Upper lobe of left lung (tissue), 6 donors: Measurements from ENCODE around the gene HUNK. TPM values are rescaled to one million over a fixed set of nuclear protein-coding genes. Genes with fewer than 3 reads are reported as not detected.

ENCODE experiments used
- ATAC-seq, 2 donors: fragments of 200-7000 bp; cut with Tn5 transposase; one replicate each; pipeline ENCODE4 v1.9.1; 2022; ENCODE audit warnings: mild to moderate bottlenecking in 2 of 2, moderate library complexity in 2 of 2; ENCODE audit not compliant: low FRiP score in 2 of 2
- DNase-seq, 2 donors: peaks; one replicate each; pipeline ENCODE4 v3.0.0-alpha.2; 2019 to 2020
- H3K27ac ChIP-seq, 4 donors: fragments of 200-600 bp; sonication (generic); one replicate each; pipeline ENCODE4 v1.5.1; 2016 to 2019
- H3K27me3 ChIP-seq, 4 donors: fragments of 200-600 bp; sonication (generic); one replicate each; pipeline ENCODE4 v1.5.1; 2017 to 2019
- H3K36me3 ChIP-seq, 4 donors: fragments of 200-600 bp; sonication (generic); one replicate each; pipeline ENCODE4 v1.5.1; 2016 to 2019
- H3K4me1 ChIP-seq, 4 donors: fragments of 200-600 bp; sonication (generic); one replicate each; pipeline ENCODE4 v1.5.1; 2018 to 2019
- H3K4me3 ChIP-seq, 4 donors: fragments of 200-600 bp; sonication (generic); one replicate each; pipeline ENCODE4 v1.5.1; 2017 to 2019; ENCODE audit warnings: mild to moderate bottlenecking in 2 of 4, moderate library complexity in 1 of 4
- H3K9me3 ChIP-seq, 4 donors: fragments of 200-600 bp; sonication (generic); one replicate each; pipeline ENCODE4 v1.5.1; 2018 to 2019
- EP300 ChIP-seq, 4 donors: sonication (generic); formaldehyde crosslinking; IDR thresholded peaks; one replicate each; pipeline ENCODE4 v1.5.1; 2017; ENCODE audit warnings: antibody characterized with exemption in 4 of 4, control low read depth in 2 of 4
- POLR2A ChIP-seq, 4 donors: fragments of 450-650 bp; IDR thresholded peaks; one replicate each; pipeline ENCODE4 v1.5.1; 2016 to 2017; ENCODE audit warnings: antibody characterized with exemption in 4 of 4, mild to moderate bottlenecking in 2 of 4
- POLR2AphosphoS5 ChIP-seq, 2 donors: sonication (generic); formaldehyde crosslinking; IDR thresholded peaks; one replicate each; pipeline ENCODE4 v1.5.1; 2017; ENCODE audit warnings: antibody characterized with exemption in 2 of 2
- WGBS, 2 donors: methylation state at CpG; one replicate each; pipeline ENCODE4 v1.1.5; 2017 to 2018; 5-methylcytosine and 5-hydroxymethylcytosine counted together
- total RNA-seq, 6 donors: library from RNA; depleted of rRNA in 4 of 6; stranded (reverse); fragments of >200 nt in 4 of 6; gene quantifications; one replicate each; pipeline versions ENCODE4 v1.1.0 to v1.2.1, GENCODE V29; 2016 to 2021
- TF ChIP-seq, protein P1 (sequence below), 6 experiments: fragments of 450-650 bp in 4 of 6; fragments of 200-600 bp in 2 of 6; sonication (generic) in 2 of 6; IDR thresholded peaks; one replicate each; pipeline ENCODE4 v1.5.1; 2016 to 2019; ENCODE audit warnings: antibody characterized with exemption in 6 of 6
- donor health status: DM: no; HTN: no; CAD: no; lungs with moderate emphysema.
- donor health status: DM: no; HTN: yes; CAD: no; lungs with severe emphysema.

Gene HUNK
- total RNA-seq, 6 donors from 2014 or later, result 1.1 to 6.2 (median 2.2) TPM

GRCh38 chr21:31930001-31930400 is 57.2 kb downstream of the HUNK start:
- H3K4me1 ChIP-seq, result no peaks in the 10 kb centered on the region
- no peak for ATAC-seq
- TF ChIP-seq POLR2AphosphoS5 (IDR thresholded peaks at IDR 0.05), result no peak
- TF ChIP-seq, protein P1, sequence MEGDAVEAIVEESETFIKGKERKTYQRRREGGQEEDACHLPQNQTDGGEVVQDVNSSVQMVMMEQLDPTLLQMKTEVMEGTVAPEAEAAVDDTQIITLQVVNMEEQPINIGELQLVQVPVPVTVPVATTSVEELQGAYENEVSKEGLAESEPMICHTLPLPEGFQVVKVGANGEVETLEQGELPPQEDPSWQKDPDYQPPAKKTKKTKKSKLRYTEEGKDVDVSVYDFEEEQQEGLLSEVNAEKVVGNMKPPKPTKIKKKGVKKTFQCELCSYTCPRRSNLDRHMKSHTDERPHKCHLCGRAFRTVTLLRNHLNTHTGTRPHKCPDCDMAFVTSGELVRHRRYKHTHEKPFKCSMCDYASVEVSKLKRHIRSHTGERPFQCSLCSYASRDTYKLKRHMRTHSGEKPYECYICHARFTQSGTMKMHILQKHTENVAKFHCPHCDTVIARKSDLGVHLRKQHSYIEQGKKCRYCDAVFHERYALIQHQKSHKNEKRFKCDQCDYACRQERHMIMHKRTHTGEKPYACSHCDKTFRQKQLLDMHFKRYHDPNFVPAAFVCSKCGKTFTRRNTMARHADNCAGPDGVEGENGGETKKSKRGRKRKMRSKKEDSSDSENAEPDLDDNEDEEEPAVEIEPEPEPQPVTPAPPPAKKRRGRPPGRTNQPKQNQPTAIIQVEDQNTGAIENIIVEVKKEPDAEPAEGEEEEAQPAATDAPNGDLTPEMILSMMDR (IDR thresholded peaks at IDR 0.05), result no peak
- TF ChIP-seq EP300 (IDR thresholded peaks at IDR 0.05), result no peak
- TF ChIP-seq POLR2A (IDR thresholded peaks at IDR 0.05), result no peak
- no peaks in the 10 kb centered on the region for H3K27me3 ChIP-seq
- DNase-seq, result no peak
- no peaks in the 10 kb centered on the region for H3K36me3 ChIP-seq
- no peak overlapping the region for H3K27ac ChIP-seq
- WGBS, 2 donors, result 93 to 95% methylated on average over 7 of the region's 7 CpGs
- peaks cover 0 to 5% (median 0%) of the 10 kb centered on the region in 4 donors for H3K9me3 ChIP-seq
- H3K4me3 ChIP-seq, result no peak overlapping the region

DNA sequence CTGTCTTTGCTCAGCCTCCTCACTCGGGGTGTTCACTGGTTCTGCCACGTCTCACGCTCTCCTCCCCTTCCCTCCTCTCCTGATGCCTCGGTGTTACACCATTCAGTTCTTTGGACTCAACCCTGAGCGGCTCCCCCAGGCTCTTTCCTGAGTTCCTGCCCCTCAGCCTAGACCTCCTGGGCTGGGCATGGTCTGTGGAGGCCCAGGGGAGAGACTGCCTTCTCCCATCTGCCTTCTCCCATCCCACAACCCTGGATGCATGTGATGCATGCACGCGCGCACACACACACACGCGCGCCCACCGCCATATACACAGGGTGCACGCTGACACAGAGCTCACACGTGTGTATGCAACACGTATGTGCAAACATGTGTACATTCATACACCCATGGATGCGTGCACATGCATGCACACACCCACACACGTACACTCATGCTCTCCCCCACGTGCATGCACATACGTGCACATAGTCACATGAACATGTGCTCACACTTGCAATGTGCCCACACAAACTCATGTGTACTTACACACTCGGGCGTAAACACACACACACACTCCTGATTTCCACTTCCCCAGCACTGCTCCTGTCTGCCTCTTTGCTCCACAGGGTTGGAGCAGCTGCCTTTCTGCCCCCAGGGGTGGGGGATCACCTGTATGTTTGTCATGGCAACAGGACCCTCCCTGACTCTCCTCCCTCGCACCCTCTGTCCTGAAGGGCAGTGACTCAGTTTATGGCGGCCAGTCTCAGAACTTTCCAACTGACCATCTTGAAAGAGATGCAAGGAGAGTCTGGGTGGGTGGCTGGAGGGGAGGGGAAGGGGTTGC is 59.0 kb downstream of the HUNK start:
- Histone ChIP-seq H3K27me3 (no peaks in the 10 kb centered on the region), H3K4me3 (no peak overlapping the region), H3K27ac (no peak overlapping the region), H3K9me3 (no peaks in the 10 kb centered on the region), H3K4me1 (no peaks in the 10 kb centered on the region), H3K36me3 (no peaks in the 10 kb centered on the region)
- TF ChIP-seq POLR2AphosphoS5 (IDR thresholded peaks at IDR 0.05) (no peak), EP300 (IDR thresholded peaks at IDR 0.05) (no peak), POLR2A (IDR thresholded peaks at IDR 0.05) (no peak)
- TF ChIP-seq, protein P1 (IDR thresholded peaks at IDR 0.05), result no peak
- WGBS, 2 donors, result 90 to 96% methylated on average over 23 of the region's 23 CpGs
- DNase-seq, result no peak
- no peak for ATAC-seq

GRCh38 chr21:31932470-31932764 is 59.6 kb downstream of the HUNK start:
- 63 to 75% methylated on average over 1 of the region's 1 CpG for WGBS, 2 donors
- no peak overlapping the region for H3K27ac ChIP-seq
- TF ChIP-seq, protein P1 (IDR thresholded peaks at IDR 0.05), result no peak
- TF ChIP-seq POLR2A (IDR thresholded peaks at IDR 0.05), result no peak
- no peak for TF ChIP-seq EP300 (IDR thresholded peaks at IDR 0.05)
- TF ChIP-seq POLR2AphosphoS5 (IDR thresholded peaks at IDR 0.05), result no peak

GRCh38 chr21:31937303-31937702 is 64.5 kb downstream of the HUNK start:
- 70 to 83% methylated on average over 2 of the region's 2 CpGs for WGBS, 2 donors
- Histone ChIP-seq H3K27me3 (no peaks in the 10 kb centered on the region), H3K36me3 (no peaks in the 10 kb centered on the region), H3K4me1 (no peaks in the 10 kb centered on the region), H3K27ac (no peak overlapping the region), H3K9me3 (no peaks in the 10 kb centered on the region), H3K4me3 (no peak overlapping the region)
- DNase-seq (no peak), ATAC-seq (no peak)
- TF ChIP-seq, protein P1 (IDR thresholded peaks at IDR 0.05), result no peak
- TF ChIP-seq POLR2AphosphoS5 (IDR thresholded peaks at IDR 0.05) (no peak), POLR2A (IDR thresholded peaks at IDR 0.05) (no peak), EP300 (IDR thresholded peaks at IDR 0.05) (no peak)

More at GRCh38 chr21:31932470-31932764, 59.6 kb downstream of the HUNK start:
- DNase-seq (no peak), ATAC-seq (no peak)
- H3K4me1 ChIP-seq, result no peaks in the 10 kb centered on the region
- H3K4me3 ChIP-seq, result no peak overlapping the region
- no peaks in the 10 kb centered on the region for H3K9me3 ChIP-seq
- H3K27me3 ChIP-seq, result no peaks in the 10 kb centered on the region
- H3K36me3 ChIP-seq, result no peaks in the 10 kb centered on the region
